OCI-LY7 (cell line): Measurements from ENCODE around the gene NPLOC4.

ENCODE experiments used
- CTCF ChIP-seq: fragments of 200-600 bp; sonication (generic); conservative IDR thresholded peaks from 2 replicates; pipeline ENCODE4 v1.5.1; 2014; ENCODE audit warnings: mild to moderate bottlenecking, antibody characterized with exemption, low read length, moderate library complexity, mixed read lengths
- EZH2phosphoT487 ChIP-seq: fragments of 200-600 bp; sonication (generic); IDR thresholded peaks from 2 replicates; pipeline ENCODE4 v1.6.1; 2018; ENCODE audit warnings: low read depth, borderline replicate concordance, mild to moderate bottlenecking, mixed run types, antibody characterized with exemption, low read length, moderate library complexity, mixed read lengths

- TF ChIP-seq CTCF (no peak), EZH2phosphoT487 (no peak)
Observed at GRCh38 chr17:81553616-81554181, 83.2 kb downstream of the NPLOC4 start.
